ENCODE data around the gene EFCAB13. TPM values are rescaled to one million over a fixed set of nuclear protein-coding genes. Genes with fewer than 3 reads are reported as not detected.

Gene EFCAB13
- total RNA-seq, 1 experiment from 2014 or later, result 7.1 TPM

GRCh38 chr17:47292206-47292605 lies 31.5 kb upstream of the EFCAB13 start:
- Histone ChIP-seq H3K27ac (ENCODE audit: low read length) (no peak overlapping the region), H3K36me3 (ENCODE audit: control insufficient read depth, insufficient read depth, low read length) (no peaks in the 10 kb centered on the region), H3K4me1 (ENCODE audit: control insufficient read depth, insufficient read depth, low read length) (peaks cover 3% of the 10 kb centered on the region; the same call in 1 of the 2 replicates), H3K27me3 (ENCODE audit: control insufficient read depth, insufficient read depth, low read length) (no peaks in the 10 kb centered on the region), H3K4me3 (ENCODE audit: low read depth in 2 of 2, low read length in 2 of 2) (no peak overlapping the region), H3K9me3 (ENCODE audit: control insufficient read depth, insufficient read depth, low read depth, low read length) (no peaks in the 10 kb centered on the region)
- ATAC-seq (no peak), DNase-seq (ENCODE audit: low read depth, low spot score) (no peak)
- intact Hi-C loops (cut with micrococcal nuclease; ENCODE audit: unreplicated experiment) (no loop called here), in situ Hi-C loops (cut with HindIII; ENCODE audit: low pct_unique_long_range_greater_than_20kb, low sequenced_read_pairs) (no loop called here)
- ChIA-PET POLR2A (no interaction called here), CTCF (no interaction called here)
- TF ChIP-seq POLR2AphosphoS5 (IDR thresholded peaks at IDR 0.05; ENCODE audit: low read depth, low read length) (no peak), CTCF (IDR thresholded peaks at IDR 0.05) (no peak), REST (IDR thresholded peaks at IDR 0.05; ENCODE audit: insufficient read depth in 1 of 2, low read depth in 2 of 2, low read length in 1 of 2) (no peak), SIN3A (IDR thresholded peaks at IDR 0.05; ENCODE audit: borderline replicate concordance, insufficient read depth, low read depth, low read length) (no peak), TCF7L2 (IDR thresholded peaks at IDR 0.05; ENCODE audit: low read depth, low read length) (no peak)
- no TSS peak for BruUV-seq (replicated peaks)

- peaks cover 3% of the 10 kb centered on the region; the same call in 1 of the 2 replicates for H3K4me1 ChIP-seq (ENCODE audit: control insufficient read depth, insufficient read depth, low read length)
- ChIA-PET POLR2A (no interaction called here), CTCF (no interaction called here)
- ATAC-seq (no peak), DNase-seq (ENCODE audit: low read depth, low spot score) (no peak)
- no TSS peak for BruUV-seq (replicated peaks)
- no peaks in the 10 kb centered on the region for H3K36me3 ChIP-seq (ENCODE audit: control insufficient read depth, insufficient read depth, low read length)
- TF ChIP-seq CTCF (IDR thresholded peaks at IDR 0.05), result no peak
- TF ChIP-seq TCF7L2 (IDR thresholded peaks at IDR 0.05; ENCODE audit: low read depth, low read length), result no peak
- no peak for TF ChIP-seq POLR2AphosphoS5 (IDR thresholded peaks at IDR 0.05; ENCODE audit: low read depth, low read length)
- TF ChIP-seq REST (IDR thresholded peaks at IDR 0.05; ENCODE audit: insufficient read depth in 1 of 2, low read depth in 2 of 2, low read length in 1 of 2), result no peak
- TF ChIP-seq SIN3A (IDR thresholded peaks at IDR 0.05; ENCODE audit: borderline replicate concordance, insufficient read depth, low read depth, low read length), result no peak
- in situ Hi-C loops (cut with HindIII; ENCODE audit: low pct_unique_long_range_greater_than_20kb, low sequenced_read_pairs), result no loop called here
- H3K27ac ChIP-seq (ENCODE audit: low read length), result peak overlapping the region; percentile 12; the same call in 1 of the 2 replicates
- no peak overlapping the region for H3K4me3 ChIP-seq (ENCODE audit: low read depth in 2 of 2, low read length in 2 of 2)
- intact Hi-C loops (cut with micrococcal nuclease; ENCODE audit: unreplicated experiment), result no loop called here
- H3K9me3 ChIP-seq (ENCODE audit: control insufficient read depth, insufficient read depth, low read depth, low read length), result no peaks in the 10 kb centered on the region
- H3K27me3 ChIP-seq (ENCODE audit: control insufficient read depth, insufficient read depth, low read length), result no peaks in the 10 kb centered on the region
Measured at GRCh38 chr17:47295037-47295873, 28.5 kb upstream of the EFCAB13 start.
